CD14-positive monocyte (primary cell): ENCODE results near the gene CLDN6. TPM values are rescaled to one million over a fixed set of nuclear protein-coding genes. Genes with fewer than 3 reads are reported as not detected.

Experiments
- DNase-seq, 3 donors: peaks; one replicate each; pipeline ENCODE4 v3.0.0-alpha.2; 2011 to 2022
- H2AFZ ChIP-seq: 2 replicates; pipeline ENCODE4 v1.6.0; 2012; ENCODE audit warnings: mild to moderate bottlenecking, low read depth, low read length, inconsistent platforms; ENCODE audit not compliant: insufficient read depth, poor library complexity, severe bottlenecking
- H3K27ac ChIP-seq, 2 donors: 1 replicate in 1 of 2; 2 replicates in 1 of 2; pipeline ENCODE4 v1.5.1; 2012 to 2013; ENCODE audit warnings: low read length in 2 of 2, control low read depth in 1 of 2, inconsistent platforms in 1 of 2, low read depth in 1 of 2, mild to moderate bottlenecking in 1 of 2
- H3K27me3 ChIP-seq, 2 donors: one replicate each; pipeline versions ENCODE4 v1.6.0 to v1.6.1; 2011 to 2013; ENCODE audit warnings: low read length in 2 of 2; ENCODE audit not compliant: control insufficient read depth in 2 of 2, insufficient read depth in 2 of 2
- H3K36me3 ChIP-seq, 2 donors: replicated peaks in 1 of 2; 1 replicate in 1 of 2; 2 replicates in 1 of 2; pipeline versions ENCODE4 v1.5.1 to v1.6.1; 2012 to 2013; ENCODE audit warnings: low read length in 2 of 2, control low read depth in 1 of 2, inconsistent platforms in 1 of 2, mild to moderate bottlenecking in 1 of 2; ENCODE audit not compliant: insufficient read depth in 2 of 2, control insufficient read depth in 1 of 2
- H3K4me1 ChIP-seq, 2 donors: 1 replicate in 1 of 2; 2 replicates in 1 of 2; pipeline versions ENCODE4 v1.5.1 to v1.6.1; 2012 to 2013; ENCODE audit warnings: low read length in 2 of 2, control low read depth in 1 of 2, inconsistent platforms in 1 of 2, mild to moderate bottlenecking in 1 of 2, moderate library complexity in 1 of 2; ENCODE audit not compliant: insufficient read depth in 2 of 2, control insufficient read depth in 1 of 2
- H3K4me2 ChIP-seq: replicated peaks from 2 replicates; pipeline ENCODE3; 2012; ENCODE audit warnings: low read length, moderate library complexity, mild to moderate bottlenecking; ENCODE audit not compliant: poor library complexity, severe bottlenecking; ENCODE audit errors: extremely low read depth
- H3K4me3 ChIP-seq, 3 experiments: fragments of 200-600 bp in 1 of 3; sonication (generic) in 1 of 3; replicated peaks in 1 of 3; 1 replicate in 2 of 3; 2 replicates in 1 of 3; pipeline ENCODE4 v1.5.1; 2011 to 2013; ENCODE audit warnings: low read length in 3 of 3, mild to moderate bottlenecking in 3 of 3, control low read depth in 2 of 3, low read depth in 2 of 3, inconsistent platforms in 1 of 3, moderate library complexity in 1 of 3
- H3K79me2 ChIP-seq: 2 replicates; pipeline ENCODE4 v1.6.0; 2012; ENCODE audit warnings: mild to moderate bottlenecking, control low read depth, inconsistent platforms, low read length, moderate library complexity; ENCODE audit not compliant: insufficient read depth
- H3K9ac ChIP-seq: 2 replicates; pipeline ENCODE4 v1.6.0; 2017; ENCODE audit warnings: low read length, mild to moderate bottlenecking; ENCODE audit not compliant: insufficient read depth, poor library complexity, severe bottlenecking
- H3K9me3 ChIP-seq, 2 donors: replicated peaks in 1 of 2; 1 replicate in 1 of 2; 2 replicates in 1 of 2; pipeline versions ENCODE4 v1.5.1 to v1.6.1; 2012 to 2013; ENCODE audit warnings: low read length in 2 of 2, control low read depth in 1 of 2; ENCODE audit not compliant: control insufficient read depth in 1 of 2, insufficient read depth in 1 of 2
- H4K20me1 ChIP-seq: 2 replicates; pipeline ENCODE4 v1.6.0; 2012; ENCODE audit warnings: mild to moderate bottlenecking, low read length, control low read depth, moderate library complexity; ENCODE audit not compliant: insufficient read depth
- H3K27ac Mint-ChIP-seq, 7 donors: one replicate each; pipeline ENCODE4 v1.8.0; 2020; ENCODE audit warnings: mild to moderate bottlenecking in 7 of 7, mixed read lengths in 7 of 7, moderate library complexity in 6 of 7, inconsistent platforms in 2 of 7
- H3K27me3 Mint-ChIP-seq, 3 donors: one replicate each; pipeline ENCODE4 v1.8.0; 2021 to 2022; ENCODE audit warnings: low read depth in 3 of 3, mild to moderate bottlenecking in 3 of 3, mixed read lengths in 3 of 3, moderate library complexity in 3 of 3, inconsistent platforms in 1 of 3
- H3K36me3 Mint-ChIP-seq, 2 donors: one replicate each; pipeline ENCODE4 v1.8.0; 2020; ENCODE audit warnings: mixed read lengths in 2 of 2, inconsistent platforms in 1 of 2, mild to moderate bottlenecking in 1 of 2
- H3K4me1 Mint-ChIP-seq: one replicate; pipeline ENCODE4 v1.8.0; 2020; ENCODE audit warnings: mild to moderate bottlenecking, mixed read lengths
- H3K4me3 Mint-ChIP-seq, 2 donors: one replicate each; pipeline ENCODE4 v1.8.0; 2020; ENCODE audit warnings: mild to moderate bottlenecking in 2 of 2, mixed read lengths in 2 of 2, moderate library complexity in 1 of 2
- H3K9me3 Mint-ChIP-seq, 7 donors: one replicate each; pipeline ENCODE4 v1.8.0; 2020 to 2022; ENCODE audit warnings: mixed read lengths in 7 of 7, mild to moderate bottlenecking in 6 of 7, moderate library complexity in 6 of 7, inconsistent platforms in 2 of 7
- WGBS: methylation state at CpG from one replicate; pipeline ENCODE4 v1.1.5; 2013; ENCODE audit warnings: missing lambda C conversion rate; ENCODE audit not compliant: insufficient coverage; 5-methylcytosine and 5-hydroxymethylcytosine counted together
- intact Hi-C, 2 donors: fragments of 100-400 bp; cut with micrococcal nuclease; formaldehyde crosslinking; loops; one replicate each; pipeline versions ENCODE4 v1.15.0 to v1.15.1; 2023
- polyA plus RNA-seq, 3 donors: library from polyadenylated mRNA; depleted of rRNA in 1 of 3; unstranded in 2 of 3; stranded (reverse) in 1 of 3; fragments of 300-500 nt in 2 of 3; fragments of >200 nt in 1 of 3; fragmentation: Illumina TruSeq in 2 of 3; gene quantifications; 1 replicate in 2 of 3; 2 replicates in 1 of 3; pipeline ENCODE4 v1.2.3, GENCODE V29; 2012 to 2021
- TF ChIP-seq, protein P1 (sequence below): fragments of 200-600 bp; IDR thresholded peaks from one replicate; pipeline ENCODE4 v1.8.0; 2022; ENCODE audit warnings: antibody characterized with exemption, mild to moderate bottlenecking

Gene CLDN6
- polyA plus RNA-seq, 3 donors = not detected

DNA sequence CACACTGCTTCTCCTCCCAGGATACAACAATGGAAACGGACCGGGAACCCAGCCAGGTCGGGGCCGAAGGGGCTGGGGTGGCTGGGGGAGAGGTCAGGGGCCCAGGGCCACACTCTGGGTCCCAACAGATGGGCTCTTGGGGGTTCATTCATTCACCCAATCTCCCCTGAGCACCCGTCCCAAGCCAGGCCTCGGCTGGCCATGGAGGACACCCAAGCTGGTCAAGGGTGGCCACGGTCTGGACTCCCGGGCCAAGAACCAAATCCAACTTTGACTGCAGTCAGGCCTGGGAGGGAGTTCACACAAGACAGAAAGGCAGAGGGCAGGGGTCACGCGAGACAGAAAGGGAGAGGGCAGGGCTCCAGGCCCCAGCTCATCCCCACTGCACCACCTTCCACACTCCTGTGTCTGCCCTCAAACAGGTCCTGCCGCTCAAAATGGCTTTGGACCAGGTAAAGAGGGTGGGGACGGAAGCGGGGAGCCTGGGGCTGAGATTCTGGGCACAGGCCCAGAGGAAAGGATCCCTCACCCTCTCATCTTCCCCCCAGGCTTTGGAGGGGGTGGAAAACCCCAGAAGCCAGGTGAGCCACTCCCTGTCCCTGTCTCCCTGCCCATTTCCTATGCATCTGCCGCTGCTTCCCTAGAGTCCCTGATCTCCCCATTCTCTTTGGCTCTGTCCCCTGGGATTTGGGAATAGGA, 25.5 kb downstream of the CLDN6 start:
- no peak for DNase-seq
- Histone ChIP-seq H3K9me3 (no peaks in the 10 kb centered on the region), H3K27me3 (no peaks in the 10 kb centered on the region), H3K79me2 (no peaks in the 10 kb centered on the region), H3K36me3 (no peaks in the 10 kb centered on the region), H4K20me1 (no peaks in the 10 kb centered on the region), H3K27ac (no peak overlapping the region), H3K9ac (no peak overlapping the region), H3K4me3 (no peak overlapping the region), H3K4me2 (no peak overlapping the region), H2AFZ (no peak overlapping the region), H3K4me1 (no peaks in the 10 kb centered on the region)
- H3K27me3 Mint-ChIP-seq = peaks cover 9 to 13% (median 9%) of the 10 kb centered on the region in 3 donors
- WGBS = 100% methylated on average over 6 of the region's 14 CpGs
- no peaks in the 10 kb centered on the region for H3K9me3 Mint-ChIP-seq
- intact Hi-C loops = no loop called here
- no peaks in the 10 kb centered on the region for H3K36me3 Mint-ChIP-seq
- no peaks in the 10 kb centered on the region for H3K4me1 Mint-ChIP-seq
- no peak overlapping the region for H3K4me3 Mint-ChIP-seq
- H3K27ac Mint-ChIP-seq = no peak overlapping the region
- TF ChIP-seq, protein P1, sequence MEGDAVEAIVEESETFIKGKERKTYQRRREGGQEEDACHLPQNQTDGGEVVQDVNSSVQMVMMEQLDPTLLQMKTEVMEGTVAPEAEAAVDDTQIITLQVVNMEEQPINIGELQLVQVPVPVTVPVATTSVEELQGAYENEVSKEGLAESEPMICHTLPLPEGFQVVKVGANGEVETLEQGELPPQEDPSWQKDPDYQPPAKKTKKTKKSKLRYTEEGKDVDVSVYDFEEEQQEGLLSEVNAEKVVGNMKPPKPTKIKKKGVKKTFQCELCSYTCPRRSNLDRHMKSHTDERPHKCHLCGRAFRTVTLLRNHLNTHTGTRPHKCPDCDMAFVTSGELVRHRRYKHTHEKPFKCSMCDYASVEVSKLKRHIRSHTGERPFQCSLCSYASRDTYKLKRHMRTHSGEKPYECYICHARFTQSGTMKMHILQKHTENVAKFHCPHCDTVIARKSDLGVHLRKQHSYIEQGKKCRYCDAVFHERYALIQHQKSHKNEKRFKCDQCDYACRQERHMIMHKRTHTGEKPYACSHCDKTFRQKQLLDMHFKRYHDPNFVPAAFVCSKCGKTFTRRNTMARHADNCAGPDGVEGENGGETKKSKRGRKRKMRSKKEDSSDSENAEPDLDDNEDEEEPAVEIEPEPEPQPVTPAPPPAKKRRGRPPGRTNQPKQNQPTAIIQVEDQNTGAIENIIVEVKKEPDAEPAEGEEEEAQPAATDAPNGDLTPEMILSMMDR = no peak

DNA sequence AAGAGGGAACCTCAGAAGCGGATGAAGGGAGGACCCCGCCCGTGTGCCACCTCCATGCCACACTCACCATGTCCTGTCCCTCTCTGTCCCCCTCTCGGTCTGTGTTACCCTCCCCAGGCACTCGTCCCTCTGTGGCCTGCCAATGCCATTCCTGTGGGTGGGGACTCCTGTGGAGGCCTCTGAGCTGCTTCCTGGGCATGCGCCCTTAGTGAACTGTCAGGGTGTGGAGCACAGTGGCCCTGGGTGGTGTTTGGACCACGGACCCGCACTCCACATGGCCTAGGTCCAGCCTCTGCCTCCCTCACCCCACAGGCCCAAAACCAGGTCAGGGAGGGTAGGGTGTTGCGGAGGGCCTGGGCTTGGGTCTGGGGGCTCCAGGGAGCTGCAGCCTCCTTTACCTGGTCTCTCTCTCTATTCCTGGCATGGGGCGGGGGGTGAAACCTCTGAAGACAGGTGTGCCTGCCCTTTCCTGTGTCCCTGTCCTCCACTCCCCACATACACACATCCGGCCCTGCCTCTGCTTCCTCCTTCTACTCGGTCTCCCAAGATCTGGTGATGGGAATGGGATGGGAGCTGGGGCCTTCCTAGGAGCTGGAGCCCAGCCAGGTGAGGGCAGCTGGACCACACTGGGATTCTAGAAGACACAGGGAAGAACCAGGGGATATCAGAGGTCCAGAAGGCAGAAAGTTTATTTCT, 26.3 kb downstream of the CLDN6 start:
- Mint-ChIP-seq H3K9me3 (no peaks in the 10 kb centered on the region), H3K27me3 (peaks cover 9 to 16% (median 9%) of the 10 kb centered on the region in 3 donors), H3K4me3 (no peak overlapping the region), H3K27ac (no peak overlapping the region), H3K36me3 (no peaks in the 10 kb centered on the region), H3K4me1 (no peaks in the 10 kb centered on the region)
- Histone ChIP-seq H2AFZ (no peak overlapping the region), H3K9ac (no peak overlapping the region), H3K36me3 (no peaks in the 10 kb centered on the region), H3K27ac (no peak overlapping the region), H4K20me1 (no peaks in the 10 kb centered on the region), H3K27me3 (no peaks in the 10 kb centered on the region), H3K79me2 (no peaks in the 10 kb centered on the region), H3K4me3 (no peak overlapping the region), H3K4me2 (no peak overlapping the region), H3K4me1 (no peaks in the 10 kb centered on the region), H3K9me3 (no peaks in the 10 kb centered on the region)
- TF ChIP-seq, protein P1 = no peak
- no peak for DNase-seq
- intact Hi-C loops = no loop called here
- 80% methylated on average over 1 of the region's 12 CpGs for WGBS
